Activated CD4-positive, alpha-beta T cell treated with anti-CD3 and anti-CD28 coated beads for 4 hours (primary cell): Measurements from ENCODE around the gene ARSB.
"Not testable (repeated sequence)": the region's sequence is repeated elsewhere in the genome, so short reads cannot be mapped to it uniquely, and the experiment has no call there.

Experiments
- DNase-seq, 2 donors: peaks; one replicate each; pipeline ENCODE4 v3.0.0-alpha.2; 2020

The ARSB gene

DNA sequence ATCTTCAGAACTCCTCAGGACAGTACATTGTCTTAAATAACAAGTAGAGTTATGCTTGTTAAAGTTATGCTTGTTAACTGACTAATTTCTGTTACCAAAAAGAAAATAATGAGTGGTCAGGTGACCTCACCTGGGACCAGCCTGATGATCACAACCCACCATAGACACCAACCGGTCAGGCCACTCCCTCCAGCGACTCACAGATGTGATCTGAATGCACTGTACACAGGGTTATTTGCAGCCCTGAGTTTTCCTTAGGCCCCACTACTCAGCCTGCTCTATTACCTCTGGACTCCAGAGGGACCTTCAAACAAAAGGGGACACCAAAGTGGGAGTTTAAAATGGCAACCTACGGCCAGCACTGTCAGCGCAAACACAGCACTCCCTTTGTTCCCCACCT is 55.3 kb downstream of the ARSB start:
- DNase-seq, result no peak

DNA sequence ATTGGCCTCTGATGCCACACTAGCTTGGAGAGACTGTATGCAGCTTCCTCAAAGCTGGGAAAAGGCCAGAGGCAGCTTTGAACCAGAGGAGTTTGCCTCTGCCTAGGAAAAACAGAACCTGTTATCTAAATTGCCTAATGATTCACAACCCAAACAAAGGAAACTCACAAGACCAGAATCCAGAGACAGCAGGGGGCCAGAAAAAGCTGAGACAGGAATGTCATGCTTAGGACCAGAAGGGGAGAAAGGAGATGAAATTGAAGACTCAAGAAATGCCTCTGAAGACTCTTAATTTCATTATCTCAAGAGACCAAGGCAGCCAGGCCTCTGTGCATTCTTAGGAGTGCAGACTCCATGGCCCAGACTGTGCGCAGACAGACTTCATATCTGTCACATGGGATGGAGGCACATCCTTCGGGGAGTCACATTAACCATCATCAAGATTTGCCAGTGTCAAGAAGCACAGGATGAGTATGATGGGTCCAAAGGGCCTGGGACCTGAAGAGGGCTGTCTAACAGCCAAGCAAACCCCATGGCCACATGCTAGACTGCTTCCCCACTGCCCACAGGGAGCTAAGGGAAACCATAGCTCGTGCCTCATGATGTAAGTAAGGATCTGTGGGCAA is 57.3 kb downstream of the ARSB start:
- no peak for DNase-seq

DNA sequence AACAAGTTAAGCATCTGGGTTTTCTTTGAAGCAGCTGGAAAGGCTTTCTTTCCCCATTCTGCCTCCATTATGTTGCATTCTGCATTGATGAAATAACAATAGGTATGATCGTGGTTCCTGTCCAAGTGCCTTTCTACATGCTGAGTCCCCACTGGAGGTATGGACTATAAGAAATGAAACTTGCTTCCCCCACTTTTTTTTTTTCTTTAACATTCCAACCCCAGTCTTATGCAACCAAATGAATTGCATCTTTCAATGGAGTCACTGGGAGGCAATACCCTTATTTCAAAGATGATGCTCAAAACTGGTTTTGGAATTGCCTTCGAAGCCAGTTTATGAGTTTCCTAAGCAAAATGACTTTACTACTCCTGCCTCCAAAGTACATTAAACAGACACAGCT is 58.9 kb downstream of the ARSB start:
- no peak for DNase-seq

DNA sequence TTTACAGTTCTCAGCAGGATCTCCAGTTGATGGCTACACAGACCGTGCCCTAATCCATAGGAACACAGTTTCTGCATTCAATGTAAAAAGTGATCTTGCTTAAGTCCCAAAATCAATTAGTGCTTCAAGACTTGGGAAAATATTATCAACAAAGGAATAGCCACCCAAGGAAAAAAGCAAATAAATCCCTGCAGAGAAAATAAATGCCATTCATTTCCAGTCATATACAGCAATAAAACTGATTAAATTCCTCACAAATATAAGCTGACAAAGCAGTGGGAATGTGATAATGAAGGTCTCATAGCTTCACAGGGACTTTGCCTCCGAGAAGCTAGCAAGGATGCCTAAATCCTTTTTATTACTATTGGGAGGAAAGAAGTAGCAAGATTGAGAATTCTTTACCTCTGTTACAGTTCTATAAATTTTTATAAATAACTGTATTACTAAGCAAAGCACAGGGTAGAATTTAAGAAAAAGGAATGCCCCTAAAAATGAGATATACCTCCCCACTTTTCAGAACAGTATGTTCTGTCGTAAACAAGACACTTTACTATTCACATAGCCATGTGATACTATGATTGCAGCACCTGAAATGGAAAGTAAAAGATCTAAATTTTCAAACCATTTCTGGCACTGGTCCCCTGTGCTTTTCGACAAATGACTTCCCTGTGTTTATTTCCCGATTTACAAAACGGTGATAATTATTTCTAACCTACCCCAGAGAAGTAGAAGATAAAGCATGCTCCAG is 59.8 kb downstream of the ARSB start:
- no peak for DNase-seq

DNA sequence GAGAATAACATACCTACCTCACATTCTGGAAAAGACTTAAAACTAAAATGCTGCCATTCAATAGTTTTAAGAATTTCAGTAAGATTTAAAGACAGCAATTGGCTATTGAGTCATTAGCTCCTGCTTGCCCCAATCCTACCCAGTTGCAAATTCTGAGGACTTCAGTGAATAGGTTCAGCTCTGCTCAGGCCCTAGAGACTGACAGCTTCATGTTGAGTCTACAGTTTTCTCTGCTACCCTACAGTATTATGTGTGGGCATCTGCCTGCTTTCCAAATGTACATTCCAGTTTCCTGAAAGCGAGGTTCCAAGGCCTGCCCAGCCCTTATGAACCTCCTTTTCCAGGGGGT is 61.5 kb downstream of the ARSB start:
- no peak for DNase-seq

DNA sequence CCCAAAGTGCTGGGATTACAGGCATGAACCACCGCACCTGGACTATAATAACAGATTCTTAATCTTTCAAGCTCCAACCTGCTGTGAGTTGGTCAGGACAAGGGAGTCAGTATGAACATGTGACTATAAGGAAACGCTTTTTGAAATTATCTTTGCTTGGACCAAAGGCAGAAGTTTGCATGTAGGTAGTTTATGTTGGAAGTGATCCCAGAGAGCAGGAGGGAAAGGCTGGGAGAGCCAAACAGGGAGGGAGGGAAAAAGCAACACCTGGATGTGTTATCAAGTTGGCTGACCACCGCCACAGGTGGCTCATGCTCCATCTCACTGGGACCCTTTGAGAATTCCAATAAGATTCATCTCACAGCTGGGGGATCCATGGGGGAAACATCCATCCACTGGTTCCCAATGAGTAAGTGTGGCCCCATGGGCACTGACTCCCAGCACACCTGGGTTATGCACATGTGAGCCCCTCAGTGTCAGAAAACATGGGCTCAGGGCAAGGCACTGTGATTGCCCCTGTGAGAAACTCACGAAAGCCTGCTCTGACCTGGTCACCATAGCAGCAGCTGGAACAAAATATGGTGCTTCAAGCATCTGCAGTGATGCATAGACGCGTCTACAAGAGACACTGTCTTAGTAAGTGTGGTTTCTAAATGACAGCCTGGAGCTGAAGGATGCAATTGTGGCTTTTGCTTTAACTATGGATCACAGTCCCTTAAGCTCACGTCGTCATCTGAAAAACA is 62.1 kb downstream of the ARSB start:
- no peak for DNase-seq

DNA sequence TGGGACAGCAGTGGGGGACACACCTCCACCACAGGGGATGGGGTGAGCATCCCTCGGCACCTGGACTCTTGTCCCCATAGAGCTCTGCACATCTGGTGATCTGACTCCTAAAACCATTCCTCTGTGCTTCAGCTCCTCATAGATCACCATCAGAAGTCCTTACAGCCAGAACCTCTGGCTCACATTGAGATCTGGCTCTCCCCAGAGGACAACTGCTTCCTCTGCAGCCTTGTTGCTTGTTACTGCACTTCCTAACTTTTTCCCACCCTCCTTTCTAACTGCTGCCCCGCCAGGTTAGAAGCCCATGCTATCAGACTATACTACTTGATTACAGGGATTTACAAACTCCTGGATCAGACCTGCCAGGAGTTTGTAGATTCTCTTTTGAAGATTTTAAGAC is 64.5 kb downstream of the ARSB start:
- DNase-seq, result no peak

DNA sequence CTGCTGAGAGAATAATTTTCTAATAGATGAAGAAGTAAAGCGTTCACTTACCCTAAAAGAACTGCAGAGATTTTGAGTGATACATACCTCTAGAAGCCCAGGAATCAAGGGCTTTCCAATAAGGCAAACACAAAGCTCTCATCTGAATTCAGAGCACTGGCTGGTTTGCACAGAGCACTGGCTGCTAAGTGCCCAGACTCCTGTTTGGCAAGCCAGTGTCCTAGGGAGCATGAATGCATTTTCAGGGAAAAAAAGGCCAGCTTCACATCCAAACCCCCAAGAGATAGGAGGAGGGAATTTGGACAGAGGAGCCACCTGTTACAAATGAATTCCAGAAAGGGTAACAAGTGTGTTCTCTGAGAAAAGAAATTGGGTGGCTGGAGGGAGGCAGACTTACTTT is 65.3 kb downstream of the ARSB start:
- no peak for DNase-seq

DNA sequence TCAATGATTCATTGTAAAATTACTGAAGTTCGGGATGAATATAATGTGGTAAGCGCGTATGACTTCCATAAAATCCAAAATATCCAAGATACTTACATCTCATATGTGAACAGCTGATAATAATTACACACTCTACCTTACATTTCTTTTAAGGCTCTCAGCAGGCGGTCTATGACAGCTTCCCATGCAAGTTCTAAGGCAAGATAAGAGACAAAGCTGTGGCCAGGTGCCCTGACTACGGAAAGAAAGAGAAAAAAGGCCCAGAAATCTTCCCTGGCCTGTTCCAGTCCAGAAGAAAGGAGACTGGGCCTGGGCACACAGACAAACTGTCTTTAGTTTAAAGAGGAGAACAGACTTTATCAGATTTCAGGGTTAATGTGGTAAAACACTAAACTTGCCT is 69.1 kb downstream of the ARSB start:
- no peak for DNase-seq

DNA sequence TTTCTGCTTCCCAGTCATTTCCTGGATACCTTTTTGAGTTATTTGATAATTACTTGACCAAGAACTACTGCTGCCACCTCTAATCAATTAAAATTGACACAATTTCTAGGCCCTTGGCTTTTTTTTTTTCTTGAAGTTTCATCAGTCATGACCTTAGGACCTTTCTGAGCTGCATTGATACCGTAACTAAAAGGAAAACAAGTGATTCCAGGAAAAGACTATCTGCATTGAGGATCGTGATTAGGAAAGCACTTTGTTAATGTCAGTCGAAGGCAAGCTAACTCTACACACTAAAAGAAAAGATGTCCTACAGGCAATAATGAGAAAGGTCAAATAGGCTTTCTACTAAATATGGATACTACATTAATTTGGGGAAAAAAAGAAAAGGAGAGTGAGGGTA is 69.9 kb downstream of the ARSB start:
- DNase-seq, result no peak

DNA sequence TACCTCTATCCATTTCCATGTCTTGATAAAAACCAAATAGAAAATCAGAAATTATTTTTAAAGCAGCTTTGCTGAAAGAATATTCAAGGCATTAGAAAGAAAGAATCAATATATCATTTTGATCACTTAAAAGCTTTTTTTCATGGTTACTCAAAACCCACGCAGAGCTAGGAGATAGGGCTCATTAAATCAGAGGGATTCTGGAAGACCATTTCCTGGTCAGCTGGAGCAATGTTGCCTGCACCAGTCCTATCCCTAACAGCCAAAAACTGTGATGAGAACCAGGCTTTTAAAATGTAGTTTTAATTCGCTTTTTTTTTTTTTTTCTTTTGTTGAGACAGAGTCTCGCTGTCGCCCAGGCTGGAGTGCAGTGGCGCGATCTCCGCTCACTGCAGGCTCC is 72.3 kb downstream of the ARSB start:
- DNase-seq, result no peak

DNA sequence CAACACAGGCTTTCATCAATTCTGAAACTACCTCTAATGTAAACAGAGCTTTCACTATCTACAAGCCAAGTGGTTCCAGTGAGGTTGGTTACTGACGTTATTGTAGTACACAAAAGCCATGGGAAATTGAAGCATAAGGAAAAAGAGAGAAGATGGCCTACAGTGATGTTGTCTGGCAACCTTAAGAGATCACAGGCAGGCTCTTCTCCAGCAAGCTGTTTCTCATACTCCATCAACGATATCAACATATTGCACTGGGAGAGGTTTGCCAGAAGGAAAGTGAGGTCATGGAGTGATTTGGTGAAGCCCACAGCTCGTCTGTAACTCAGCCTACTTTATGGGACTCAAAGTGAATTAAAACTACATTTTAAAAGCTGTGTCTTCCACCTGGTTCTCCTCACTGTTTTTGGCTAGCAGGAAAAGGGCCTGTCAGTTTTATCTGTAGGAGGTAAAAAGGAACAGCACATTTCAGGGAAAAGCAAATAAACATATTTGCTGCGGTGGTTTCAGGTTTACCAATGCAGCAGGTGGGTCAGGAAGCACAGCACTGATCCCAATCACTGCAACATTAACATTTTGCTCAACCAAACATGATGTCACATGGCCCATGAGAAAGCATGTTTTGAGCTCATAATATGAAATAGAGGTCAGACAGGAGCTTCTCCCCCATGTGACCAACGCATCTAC is 72.9 kb downstream of the ARSB start:
- no peak for DNase-seq

DNA sequence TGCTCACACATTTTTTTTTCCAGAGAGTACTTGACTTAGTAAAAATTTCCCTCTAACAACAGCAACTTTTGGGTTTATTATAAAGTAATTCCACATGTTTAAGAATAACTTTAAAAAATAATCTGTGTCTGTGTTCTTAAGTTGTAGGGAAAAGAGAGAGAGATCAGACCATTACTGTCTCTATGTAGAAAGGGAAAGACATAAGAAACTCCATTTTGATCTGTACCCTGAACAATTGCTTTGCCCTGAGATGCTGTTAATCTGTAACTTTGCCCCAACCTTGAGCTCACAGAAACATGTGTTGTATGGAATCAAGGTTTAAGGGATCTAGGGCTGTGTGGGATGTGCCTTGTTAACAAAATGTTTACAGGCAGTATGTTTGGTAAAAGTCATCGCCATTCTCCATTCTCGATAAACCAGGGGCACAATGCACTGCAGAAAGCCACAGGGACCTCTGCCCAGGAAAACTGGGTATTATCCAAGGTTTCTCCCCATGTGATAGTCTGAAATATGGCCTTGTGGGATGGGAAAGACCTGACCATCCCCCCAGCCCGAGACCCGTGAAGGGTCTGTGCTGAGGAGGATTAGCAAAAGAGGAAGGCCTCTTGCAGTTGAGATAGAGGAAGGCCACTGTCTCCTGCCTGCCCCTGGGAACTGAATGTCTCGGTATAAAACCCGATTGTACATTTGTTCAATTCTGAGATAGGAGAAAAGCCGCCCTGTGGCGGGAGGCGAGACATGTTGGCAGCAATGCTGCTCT is 75.7 kb downstream of the ARSB start:
- DNase-seq, result not testable (repeated sequence)

DNA sequence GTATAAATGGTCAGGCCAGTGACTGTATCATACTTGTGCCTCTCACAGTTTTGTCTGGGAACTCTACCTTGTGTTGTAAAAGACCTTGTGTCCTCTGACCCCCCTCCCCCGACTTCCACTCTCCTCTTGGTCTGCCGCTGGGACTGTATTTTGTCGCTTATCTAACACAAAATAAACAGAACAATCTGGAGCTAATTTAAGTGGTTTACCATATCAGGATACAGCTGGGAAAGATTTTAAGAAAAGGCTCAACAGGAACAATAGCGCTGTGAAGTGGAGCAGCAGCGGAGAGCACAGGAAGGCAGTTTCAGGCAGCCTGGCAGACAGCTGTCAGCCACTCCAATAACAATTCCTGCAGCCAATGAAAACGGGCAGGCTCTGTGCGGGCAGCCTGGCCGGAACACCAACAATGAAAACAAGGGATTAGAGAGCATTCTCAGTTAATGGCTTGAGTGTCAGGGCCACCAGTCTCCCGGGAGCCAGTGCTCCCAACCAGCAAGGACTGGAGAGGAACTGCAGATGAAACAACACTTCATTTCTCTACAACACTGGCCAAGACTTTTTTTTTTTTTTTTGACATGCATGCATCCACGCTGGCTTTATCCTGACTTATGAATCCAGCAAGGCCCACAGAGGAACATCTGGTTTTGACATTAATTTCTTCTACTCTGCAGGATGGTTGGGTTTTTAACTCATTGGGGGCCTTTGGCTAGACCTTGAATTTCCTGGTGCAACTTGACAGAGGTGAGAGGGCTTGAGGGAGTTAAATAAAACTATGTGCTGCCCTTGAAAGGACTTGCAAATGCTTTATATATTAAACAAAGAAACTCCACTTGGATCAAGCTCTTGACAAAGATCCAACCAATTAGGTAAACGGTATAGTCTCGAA is 76.7 kb downstream of the ARSB start:
- no peak for DNase-seq

DNA sequence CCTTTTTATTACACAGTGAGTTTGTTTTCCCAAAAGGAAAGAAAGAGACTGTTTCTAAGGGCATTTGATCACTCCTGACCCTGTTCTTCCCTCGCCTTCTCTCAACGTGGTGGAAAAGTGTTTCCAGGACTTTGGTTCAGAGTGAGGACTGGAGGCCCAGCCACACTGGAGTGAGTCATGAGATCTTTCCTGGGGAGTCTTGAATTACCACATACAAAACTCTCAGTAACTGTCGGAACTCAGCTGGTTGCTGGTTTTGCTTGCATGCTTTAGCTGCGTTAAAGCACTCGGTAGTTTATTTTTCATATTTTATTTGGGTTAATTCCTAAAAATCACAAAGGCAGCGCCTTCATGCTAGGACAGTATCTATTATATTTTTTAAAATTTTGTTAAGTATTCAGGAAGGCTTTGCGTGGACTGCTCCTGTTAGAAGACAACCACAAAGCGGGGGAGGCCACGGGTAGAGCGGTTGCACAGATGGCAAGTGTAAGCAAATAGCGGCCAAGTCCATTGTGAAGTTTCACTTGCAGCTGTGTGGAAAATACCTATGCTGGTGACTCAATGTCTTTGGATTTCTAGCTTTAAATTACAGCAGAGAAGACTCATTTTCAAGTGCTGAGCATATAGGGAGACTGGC is 77.7 kb downstream of the ARSB start:
- DNase-seq, result no peak

DNA sequence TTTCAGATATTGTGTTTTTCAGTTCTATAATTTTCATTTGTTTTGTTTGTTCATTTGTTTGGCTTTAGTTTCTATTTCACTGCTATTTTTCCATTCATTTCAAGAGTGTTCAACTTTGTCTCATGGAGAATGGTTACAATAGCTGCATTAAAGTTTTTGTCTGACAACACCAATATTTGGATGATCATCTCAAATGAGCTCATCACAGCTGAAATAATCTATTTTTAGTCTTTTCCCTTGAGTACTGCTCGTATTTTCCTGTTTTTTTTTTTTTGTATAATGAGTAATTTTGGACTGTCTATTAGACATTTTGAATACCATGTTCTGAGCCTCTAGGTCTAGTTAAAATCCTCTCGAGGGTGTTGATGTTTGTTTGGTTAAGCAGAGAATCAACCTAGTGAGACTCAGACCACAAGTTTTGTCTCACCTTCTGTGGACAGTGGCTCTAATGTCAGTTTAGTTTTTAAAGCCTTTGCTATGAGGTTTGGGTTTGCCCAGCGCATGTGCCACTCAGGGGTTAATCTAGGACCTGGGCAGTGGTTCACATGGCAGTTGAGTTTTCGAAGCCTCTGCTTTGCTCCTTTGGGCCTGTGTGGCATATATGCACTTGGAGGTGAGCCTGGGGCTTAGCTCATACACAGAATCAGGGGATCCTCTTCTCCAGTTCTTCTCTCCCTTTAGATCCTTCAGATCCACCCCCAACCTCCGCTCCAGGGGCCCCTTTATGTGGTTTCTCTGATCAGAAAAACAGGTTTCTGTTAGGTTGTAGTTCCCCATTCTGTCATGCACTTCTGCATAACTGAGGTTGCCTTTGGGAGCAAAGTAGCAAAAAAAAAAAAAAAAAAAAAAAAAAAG is 79.8 kb downstream of the ARSB start:
- no peak for DNase-seq

DNA sequence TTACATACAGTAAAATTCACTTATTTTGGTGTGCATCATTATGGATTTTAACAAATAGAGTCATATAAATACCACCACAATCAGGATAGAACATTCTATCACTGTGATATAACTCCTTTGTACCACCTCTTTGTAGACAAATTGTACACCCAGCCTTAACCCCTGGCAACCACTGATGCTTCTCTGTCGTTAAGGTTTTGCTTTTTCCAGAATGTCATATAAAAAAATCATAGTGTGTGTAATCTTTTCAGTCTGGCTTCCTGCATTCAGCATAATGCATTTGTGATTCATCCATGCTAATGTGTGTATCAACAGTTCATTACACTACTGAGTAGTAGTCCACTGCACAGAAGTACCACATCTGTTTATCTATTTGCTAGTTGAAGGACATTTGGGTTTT is 81.2 kb downstream of the ARSB start:
- DNase-seq, result no peak

DNA sequence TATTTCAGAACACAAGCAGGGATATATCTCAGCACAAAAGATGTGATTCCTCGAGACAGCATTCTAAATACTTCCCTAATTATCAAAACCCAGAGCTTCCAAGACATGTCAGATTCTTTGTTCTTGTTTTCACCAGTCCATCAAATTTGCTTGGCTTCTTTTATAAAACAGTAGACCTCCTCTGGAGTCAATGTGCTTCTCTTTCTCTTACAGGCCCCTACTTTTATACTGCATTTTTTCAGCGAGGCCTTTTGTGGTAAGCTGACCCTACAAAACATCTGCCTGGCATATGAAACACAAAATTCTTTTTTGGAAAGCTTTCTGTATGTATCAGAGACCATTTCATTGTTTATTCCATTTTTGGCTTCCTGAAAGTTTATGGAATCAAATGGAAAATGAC is 81.8 kb downstream of the ARSB start:
- DNase-seq, result no peak

DNA sequence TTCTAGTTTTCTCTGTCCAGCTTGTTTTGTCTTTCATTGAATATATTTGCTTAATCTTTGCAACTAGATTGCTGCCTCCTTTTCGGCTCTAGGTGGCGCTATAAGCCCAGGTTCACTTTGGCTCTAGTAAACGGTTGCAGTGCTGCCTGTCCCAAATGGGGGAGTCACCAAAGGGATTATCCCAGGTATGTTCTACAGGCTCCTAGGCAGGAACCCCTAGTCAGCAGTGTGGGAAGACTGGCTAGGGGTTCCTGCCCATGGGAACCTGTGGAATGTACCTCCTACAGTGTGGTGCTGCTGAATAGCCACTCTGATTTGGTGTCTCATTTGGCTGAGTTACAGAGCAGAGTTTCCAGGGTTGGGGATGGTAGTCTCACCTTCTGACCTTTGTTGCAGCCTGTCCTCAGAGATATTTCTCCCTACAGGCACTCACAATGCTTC is 85.2 kb downstream of the ARSB start:
- DNase-seq, result no peak

DNA sequence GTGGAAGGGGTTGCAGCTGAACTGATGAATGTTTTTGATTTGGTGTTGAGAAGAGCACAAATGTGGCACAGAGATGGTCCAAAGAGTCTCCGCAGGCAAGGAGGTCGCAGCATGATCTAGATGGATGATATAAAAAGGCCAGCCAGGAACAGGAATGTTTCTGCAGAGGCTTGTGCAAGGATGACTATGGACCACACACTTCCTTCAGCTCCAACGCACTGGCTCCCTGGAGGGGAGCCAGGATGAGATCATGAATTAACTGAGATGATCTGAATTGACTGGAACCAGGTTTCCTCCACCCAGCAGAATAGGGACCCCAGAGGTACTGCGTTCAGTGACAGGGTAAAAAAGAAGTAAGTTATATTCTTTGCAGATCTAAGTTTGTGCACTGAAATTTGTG is 89.0 kb downstream of the ARSB start:
- no peak for DNase-seq
